Heart left ventricle (tissue), 16 donors: ENCODE results near the gene IPO7. TPM values are rescaled to one million over a fixed set of nuclear protein-coding genes. Genes with fewer than 3 reads are reported as not detected.
A peak's percentile ranks its signal among the peaks of the same experiment; 100 is the strongest.

ENCODE experiments used
- ATAC-seq, 4 donors: fragments of 200-7000 bp; cut with Tn5 transposase; one replicate each; pipeline ENCODE4 v1.9.1; 2020 to 2022; ENCODE audit warnings: moderate library complexity in 4 of 4, mild to moderate bottlenecking in 3 of 4, moderate number of reproducible peaks in 1 of 4
- DNase-seq, 5 donors: peaks; one replicate each; pipeline ENCODE4 v3.0.0-alpha.2; 2020
- H3K27ac ChIP-seq, 12 donors: fragments of 200-600 bp; sonication (generic) in 4 of 12; one replicate each; pipeline versions ENCODE4 v1.5.0 to v1.8.0; 2016 to 2022; ENCODE audit warnings: mild to moderate bottlenecking in 2 of 12
- H3K27me3 ChIP-seq, 9 donors: fragments of 200-600 bp; sonication (generic) in 2 of 9; one replicate each; pipeline versions ENCODE4 v1.5.1 to v1.8.0; 2016 to 2022; ENCODE audit warnings: mild to moderate bottlenecking in 3 of 9
- H3K36me3 ChIP-seq, 9 donors: fragments of 200-600 bp; sonication (generic) in 2 of 9; one replicate each; pipeline versions ENCODE4 v1.5.0 to v1.8.0; 2018 to 2022; ENCODE audit warnings: mild to moderate bottlenecking in 2 of 9
- H3K4me1 ChIP-seq, 12 donors: fragments of 200-600 bp; sonication (generic) in 4 of 12; one replicate each; pipeline versions ENCODE4 v1.5.0 to v1.8.0; 2016 to 2022; ENCODE audit warnings: mild to moderate bottlenecking in 3 of 12
- H3K4me3 ChIP-seq, 12 donors: fragments of 200-600 bp; sonication (generic) in 4 of 12; one replicate each; pipeline versions ENCODE4 v1.5.0 to v1.8.0; 2017 to 2022; ENCODE audit warnings: mild to moderate bottlenecking in 9 of 12, moderate library complexity in 4 of 12
- H3K9me3 ChIP-seq, 12 donors: fragments of 200-600 bp; sonication (generic) in 4 of 12; one replicate each; pipeline versions ENCODE4 v1.5.0 to v1.8.0; 2016 to 2022; ENCODE audit warnings: mild to moderate bottlenecking in 1 of 12
- CTCF ChIP-seq, 12 donors: fragments of 200-600 bp; sonication (generic) in 4 of 12; IDR thresholded peaks; one replicate each; pipeline versions ENCODE4 v1.5.0 to v1.8.0; 2018 to 2022; ENCODE audit warnings: antibody characterized with exemption in 12 of 12, mild to moderate bottlenecking in 5 of 12
- POLR2A ChIP-seq, 2 donors: fragments of 450-650 bp; IDR thresholded peaks; one replicate each; pipeline ENCODE4 v1.6.1; 2017; ENCODE audit warnings: antibody characterized with exemption in 2 of 2, mild to moderate bottlenecking in 2 of 2, moderate library complexity in 2 of 2
- WGBS, 4 donors: extraction: QIAGEN DNeasy Blood & Tissue Kit in 2 of 4; methylation state at CpG; one replicate each; pipeline versions ENCODE4 v1.1.5 to v1.1.7; 2013 to 2018; 5-methylcytosine and 5-hydroxymethylcytosine counted together
- intact Hi-C, 10 donors: fragments of 100-400 bp; cut with DNase I; formaldehyde crosslinking; loops; one replicate each; pipeline versions ENCODE4 v1.11.1 to v1.14.2; 2022
- polyA plus RNA-seq, 2 donors: library from polyadenylated mRNA; stranded (reverse); fragments of 200-250 nt; gene quantifications; one replicate each; pipeline ENCODE4 v1.2.3, GENCODE V29; 2013
- total RNA-seq, 9 donors: library from RNA; depleted of rRNA in 2 of 9; stranded (reverse); fragments of >200 nt in 2 of 9; fragmentation: NEBNext Ultra II Directional in 3 of 9; extraction: Animal tissue kit (Norgen Biotek cat#: 25700) in 3 of 9; gene quantifications; one replicate each; pipeline versions ENCODE4 v1.1.0 to v1.2.4, GENCODE V29; 2016 to 2023
- donor health status: ischemic (EF 13 %, LVEDD 7.1; RV severe dilation, severe dysfunction).
- donor health status: healthy with polysubstance abuse.
- donor health status: DM: no; HTN: yes; CAD: no.
- donor health status: DM: no; HTN: no; CAD: no.
- donor health status: ischemic (EF 25% LVEDD 6.9; RV normal size, moderate dysfunction).
- donor health status: ischemic (EF 25% LVEDD 5.7; RV mildly dilated, moderate dysfunction).
- donor health status: healthy.
- donor health status: DM: yes; HTN: yes; CAD: no.
- donor health status: ischemic (EF 35%, LVEDD 5.7; RV mildly dilated, moderate dysfunction).
- donor health status: nonischemic (EF 11% LVEDD 7.7; RV severe dilation, severe dysfunction).
- donor health status: DM: yes; HTN: yes; CAD: no.
- donor health status: PGD.
- donor health status: ischemic (EF 29% LVEDD 5.4; RV normal size, mild dysfunction).
- donor health status: nonischemic (EF 23%, LVEDD 6.1; RV moderate dilation, normal function).

IPO7 gene
- total and polyA plus RNA-seq, 11 donors: 25.6 to 200 (median 141) TPM

GRCh38 chr11:9380773-9381172 lies 3.7 kb upstream of the IPO7 start:
- DNase-seq (peak in 4 of 5 donors; percentile 27 to 67 (median 61)), ATAC-seq (peak; percentile 31 to 66 (median 52))
- Histone ChIP-seq H3K9me3 (no peaks in the 10 kb centered on the region), H3K27me3 (no peaks in the 10 kb centered on the region), H3K36me3 (no peaks in the 10 kb centered on the region), H3K27ac (peak overlapping the region in 11 of 12 donors; percentile 19 to 87 (median 70)), H3K4me1 (peaks cover 0 to 22% (median 5%) of the 10 kb centered on the region in 12 donors), H3K4me3 (no peak overlapping the region)
- 29 to 39% (median 35%) methylated on average over 2 of the region's 2 CpGs for WGBS, 4 donors
- intact Hi-C loops: loop anchor here in 4 of 10 donors (10.0 kb wide), 2 partner anchors 116 to 176 kb away; partner anchors contain the start of gene DENND5A (in 3 of the 4)
- TF ChIP-seq CTCF (IDR thresholded peaks at IDR 0.05) (no peak), POLR2A (IDR thresholded peaks at IDR 0.05) (no peak)

GRCh38 chr11:9385327-9385899 lies 961 bp downstream of the IPO7 start:
- ATAC-seq (peak in 3 of 4 donors; percentile 51 to 55 (median 52)), DNase-seq (no peak)
- H3K36me3 ChIP-seq: peaks cover 0 to 5% (median 0%) of the 10 kb centered on the region in 9 donors
- WGBS, 4 donors: 7 to 8% (median 8%) methylated on average over 7 to 10 of the region's 10 CpGs
- no peaks in the 10 kb centered on the region for H3K9me3 ChIP-seq
- peak overlapping the region; percentile 74 to 96 (median 89) for H3K4me3 ChIP-seq
- intact Hi-C loops: loop anchor here in 6 of 10 donors (2.0 to 10.0 kb wide), 6 partner anchors 68 to 181 kb away; partner anchors contain the start of genes DENND5A (in 3 of the 6) and TMEM41B (in 2 of the 6)
- H3K27ac ChIP-seq: peak overlapping the region; percentile 72 to 97 (median 95)
- H3K27me3 ChIP-seq: no peaks in the 10 kb centered on the region
- H3K4me1 ChIP-seq: peaks cover 0 to 45% (median 20%) of the 10 kb centered on the region in 12 donors
- TF ChIP-seq POLR2A (IDR thresholded peaks at IDR 0.05): no peak
- TF ChIP-seq CTCF (IDR thresholded peaks at IDR 0.05): no peak

GRCh38 chr11:9386086-9386485 lies 1.6 kb downstream of the IPO7 start:
- intact Hi-C loops: loop anchor here in 6 of 10 donors (5.0 to 10.0 kb wide), 5 partner anchors 69 to 181 kb away; partner anchors contain the start of genes DENND5A (in 3 of the 6) and TMEM41B (in 1 of the 6)
- no peaks in the 10 kb centered on the region for H3K9me3 ChIP-seq
- H3K4me1 ChIP-seq: peaks cover 0 to 41% (median 20%) of the 10 kb centered on the region in 12 donors
- WGBS, 4 donors: 44 to 54% (median 48%) methylated on average over 2 of the region's 2 CpGs
- peak overlapping the region in 10 of 12 donors; percentile 85 to 96 (median 90) for H3K4me3 ChIP-seq
- TF ChIP-seq CTCF (IDR thresholded peaks at IDR 0.05) (no peak), POLR2A (IDR thresholded peaks at IDR 0.05) (no peak)
- DNase-seq (no peak), ATAC-seq (no peak)
- H3K27ac ChIP-seq: peak overlapping the region in 5 of 12 donors; percentile 94 to 97 (median 96)
- H3K27me3 ChIP-seq: no peaks in the 10 kb centered on the region
- peaks cover 0 to 5% (median 0%) of the 10 kb centered on the region in 9 donors for H3K36me3 ChIP-seq

- 29 to 52% (median 45%) methylated on average over 1 of the region's 1 CpG for WGBS, 4 donors
- DNase-seq (no peak), ATAC-seq (no peak)
- Histone ChIP-seq H3K4me1 (peaks cover 0 to 41% (median 20%) of the 10 kb centered on the region in 12 donors), H3K4me3 (peak overlapping the region in 1 of 12 donors; percentile 95), H3K36me3 (peaks cover 0 to 5% (median 0%) of the 10 kb centered on the region in 9 donors), H3K9me3 (no peaks in the 10 kb centered on the region), H3K27me3 (no peaks in the 10 kb centered on the region), H3K27ac (peak overlapping the region in 1 of 12 donors; percentile 94)
- intact Hi-C loops: loop anchor here in 6 of 10 donors (5.0 to 10.0 kb wide), 5 partner anchors 70 to 182 kb away; partner anchors contain the start of genes DENND5A (in 3 of the 6) and TMEM41B (in 1 of the 6)
- no peak for TF ChIP-seq POLR2A (IDR thresholded peaks at IDR 0.05)
- TF ChIP-seq CTCF (IDR thresholded peaks at IDR 0.05): no peak
These were observed 2.4 kb downstream of the IPO7 start for GRCh38 chr11:9386901-9387300.
